ENCODE data around the gene IGF2R. TPM values are rescaled to one million over a fixed set of nuclear protein-coding genes. Genes with fewer than 3 reads are reported as not detected.

The IGF2R gene
- total RNA-seq, 4 donors from 2014 or later = 38.2 to 56.1 (median 52.0) TPM

DNA sequence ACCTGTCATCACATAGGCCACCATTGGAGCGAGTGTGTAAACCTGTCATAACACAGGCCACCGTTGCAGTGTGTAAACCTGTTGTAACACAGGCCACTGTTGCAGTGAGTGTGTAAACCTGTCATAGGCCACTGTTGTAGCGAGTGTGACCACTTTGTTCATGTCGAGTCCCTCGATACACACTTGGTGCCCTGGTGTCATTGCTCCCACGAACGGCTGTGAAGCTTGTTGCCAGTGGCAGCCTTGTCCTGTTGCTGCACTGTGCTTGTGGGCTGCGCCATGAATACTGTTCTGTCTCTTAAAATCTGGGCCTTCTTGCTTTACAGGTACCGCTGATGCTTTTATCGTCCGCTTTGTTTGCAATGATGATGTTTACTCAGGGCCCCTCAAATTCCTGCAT lies 91.3 kb downstream of the IGF2R start:
- Histone ChIP-seq H3K9me3 (no peaks in the 10 kb centered on the region), H3K27me3 (no peaks in the 10 kb centered on the region), H3K36me3 (peaks cover 36 to 100% (median 62%) of the 10 kb centered on the region in 3 donors), H3K4me3 (no peak overlapping the region), H3K4me1 (no peaks in the 10 kb centered on the region), H3K27ac (no peak overlapping the region)
- WGBS, 2 donors = 91 to 93% methylated on average over 10 to 11 of the region's 11 CpGs
- DNase-seq = no peak
- intact Hi-C loops (cut with DNase I) = no loop called here
- TF ChIP-seq, protein P1, sequence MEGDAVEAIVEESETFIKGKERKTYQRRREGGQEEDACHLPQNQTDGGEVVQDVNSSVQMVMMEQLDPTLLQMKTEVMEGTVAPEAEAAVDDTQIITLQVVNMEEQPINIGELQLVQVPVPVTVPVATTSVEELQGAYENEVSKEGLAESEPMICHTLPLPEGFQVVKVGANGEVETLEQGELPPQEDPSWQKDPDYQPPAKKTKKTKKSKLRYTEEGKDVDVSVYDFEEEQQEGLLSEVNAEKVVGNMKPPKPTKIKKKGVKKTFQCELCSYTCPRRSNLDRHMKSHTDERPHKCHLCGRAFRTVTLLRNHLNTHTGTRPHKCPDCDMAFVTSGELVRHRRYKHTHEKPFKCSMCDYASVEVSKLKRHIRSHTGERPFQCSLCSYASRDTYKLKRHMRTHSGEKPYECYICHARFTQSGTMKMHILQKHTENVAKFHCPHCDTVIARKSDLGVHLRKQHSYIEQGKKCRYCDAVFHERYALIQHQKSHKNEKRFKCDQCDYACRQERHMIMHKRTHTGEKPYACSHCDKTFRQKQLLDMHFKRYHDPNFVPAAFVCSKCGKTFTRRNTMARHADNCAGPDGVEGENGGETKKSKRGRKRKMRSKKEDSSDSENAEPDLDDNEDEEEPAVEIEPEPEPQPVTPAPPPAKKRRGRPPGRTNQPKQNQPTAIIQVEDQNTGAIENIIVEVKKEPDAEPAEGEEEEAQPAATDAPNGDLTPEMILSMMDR (IDR thresholded peaks at IDR 0.05) = no peak
- no peak for TF ChIP-seq POLR2A (IDR thresholded peaks at IDR 0.05)

DNA sequence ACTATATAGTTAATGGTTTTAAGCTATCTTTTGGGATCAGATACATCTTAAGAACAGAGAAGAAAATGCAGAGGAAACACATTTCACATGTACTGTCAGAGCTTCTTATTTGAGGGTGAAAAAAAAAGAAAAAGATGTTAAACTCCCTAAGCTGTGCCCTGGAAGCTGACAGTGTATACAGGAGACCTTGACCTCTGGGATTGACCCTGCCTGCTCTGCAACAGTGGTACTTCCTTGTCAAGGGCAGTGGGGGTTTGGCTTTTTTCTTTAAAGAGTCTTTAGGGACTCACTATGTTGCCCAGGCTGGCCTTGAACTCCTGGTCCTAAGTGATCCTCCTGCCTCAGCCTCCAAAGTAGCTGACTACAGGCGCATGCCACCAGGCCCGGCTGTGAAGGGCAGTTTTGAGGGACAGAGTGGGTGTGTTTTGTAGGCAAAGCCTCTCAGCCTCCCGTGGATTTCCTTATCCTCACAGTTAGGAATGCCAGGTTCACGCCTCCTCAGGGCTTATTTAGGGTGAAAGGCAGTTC lies 92.1 kb downstream of the IGF2R start:
- Histone ChIP-seq H3K4me3 (no peak overlapping the region), H3K27me3 (no peaks in the 10 kb centered on the region), H3K27ac (no peak overlapping the region), H3K36me3 (peaks cover 37 to 100% (median 57%) of the 10 kb centered on the region in 3 donors), H3K4me1 (no peaks in the 10 kb centered on the region), H3K9me3 (no peaks in the 10 kb centered on the region)
- DNase-seq = no peak
- WGBS, 2 donors = 80 to 100% methylated on average over 1 to 4 of the region's 4 CpGs
- intact Hi-C loops (cut with DNase I) = no loop called here
- TF ChIP-seq POLR2A (IDR thresholded peaks at IDR 0.05) = no peak

DNA sequence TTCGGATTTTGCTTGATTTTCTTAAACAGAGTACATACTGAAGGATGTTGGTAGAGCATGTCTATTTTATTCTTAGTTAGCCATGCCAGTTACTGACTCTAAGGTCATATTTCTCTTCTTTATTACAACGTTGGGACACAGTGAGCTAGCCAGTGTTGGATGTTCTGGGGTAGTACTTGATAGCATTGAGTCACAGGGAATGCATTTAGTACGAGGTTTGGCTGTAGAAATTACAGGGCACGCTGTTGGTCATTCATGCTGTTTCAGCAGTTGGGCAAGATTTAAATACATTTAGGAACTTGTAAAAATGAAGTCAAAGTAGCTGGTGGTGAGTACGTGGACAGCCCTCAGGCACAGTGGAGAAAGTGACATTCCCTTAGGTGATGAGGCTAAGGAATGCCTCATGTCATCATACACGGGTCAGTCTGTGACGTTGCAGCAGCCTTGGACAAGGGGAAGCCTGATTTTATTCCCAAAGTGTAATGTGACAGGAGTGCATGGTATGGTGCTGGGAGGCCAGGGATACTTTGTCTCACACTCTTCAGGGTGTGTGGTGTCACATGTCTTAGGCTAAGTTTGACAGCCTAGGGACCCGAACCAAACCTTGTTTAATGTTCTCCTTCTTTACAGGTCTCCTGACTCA lies 95.0 kb downstream of the IGF2R start:
- no peak for TF ChIP-seq POLR2A (IDR thresholded peaks at IDR 0.05)
- TF ChIP-seq, protein P1 (IDR thresholded peaks at IDR 0.05) = no peak
- Histone ChIP-seq H3K4me3 (no peak overlapping the region), H3K27me3 (no peaks in the 10 kb centered on the region), H3K36me3 (peaks cover 32 to 100% (median 50%) of the 10 kb centered on the region in 3 donors), H3K27ac (no peak overlapping the region), H3K9me3 (no peaks in the 10 kb centered on the region), H3K4me1 (no peaks in the 10 kb centered on the region)
- DNase-seq = no peak
- intact Hi-C loops (cut with DNase I) = no loop called here
- WGBS, 2 donors = 85 to 88% methylated on average over 6 to 8 of the region's 8 CpGs

DNA sequence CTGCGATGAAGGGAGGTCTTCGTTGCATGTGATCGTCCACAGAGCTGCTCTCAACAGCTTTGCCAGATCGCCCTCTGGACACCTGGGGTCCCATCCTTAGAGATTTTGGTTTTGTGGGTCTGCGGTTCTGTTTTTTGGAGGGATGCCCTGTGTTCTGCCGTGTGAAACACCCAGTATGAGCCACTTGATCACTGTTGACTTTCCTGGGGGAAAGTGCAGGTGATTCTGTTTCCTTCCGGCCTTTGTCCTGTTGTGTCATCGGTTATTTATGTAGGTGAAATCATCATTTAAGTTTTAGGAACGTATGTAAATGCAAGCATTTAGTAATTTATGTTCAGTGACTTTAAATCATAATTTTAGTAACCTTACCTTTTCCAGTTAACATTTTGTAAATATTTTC lies 96.3 kb downstream of the IGF2R start:
- H3K27ac ChIP-seq = no peak overlapping the region
- peaks cover 32 to 100% (median 53%) of the 10 kb centered on the region in 3 donors for H3K36me3 ChIP-seq

DNA sequence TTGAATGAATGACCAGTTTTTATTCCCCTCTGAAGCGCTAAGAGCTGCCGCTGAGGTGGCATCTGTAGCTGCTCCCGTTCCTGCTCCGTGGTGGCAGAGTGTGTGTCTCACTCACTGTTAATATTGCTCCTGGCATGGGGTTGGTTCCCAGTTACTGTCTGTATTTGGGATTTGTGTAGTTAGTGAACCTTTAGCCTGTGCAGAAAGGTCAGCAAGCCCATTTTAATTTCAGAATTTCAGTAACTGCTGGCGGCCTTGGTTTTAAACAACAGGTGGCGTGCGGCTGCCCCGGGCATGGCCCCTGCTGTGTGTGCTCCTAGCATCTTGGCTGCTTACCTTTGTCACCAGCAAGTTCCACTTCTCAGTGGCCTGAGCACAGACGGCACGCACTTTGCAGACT lies 98.7 kb downstream of the IGF2R start:
- H3K4me1 ChIP-seq = no peaks in the 10 kb centered on the region
- TF ChIP-seq, protein P1 (IDR thresholded peaks at IDR 0.05) = no peak
- TF ChIP-seq POLR2A (IDR thresholded peaks at IDR 0.05) = no peak
- no peaks in the 10 kb centered on the region for H3K9me3 ChIP-seq
- DNase-seq = no peak
- 98 to 99% methylated on average over 10 of the region's 10 CpGs for WGBS, 2 donors
- no peak overlapping the region for H3K4me3 ChIP-seq
- H3K36me3 ChIP-seq = peaks cover 38 to 100% (median 53%) of the 10 kb centered on the region in 3 donors
- no peak overlapping the region for H3K27ac ChIP-seq
- intact Hi-C loops (cut with DNase I) = no loop called here
- no peaks in the 10 kb centered on the region for H3K27me3 ChIP-seq

More for the DNA sequence above, 96.3 kb downstream of the IGF2R start:
- no peaks in the 10 kb centered on the region for H3K9me3 ChIP-seq
- no peak overlapping the region for H3K4me3 ChIP-seq
- intact Hi-C loops (cut with DNase I) = no loop called here
- H3K27me3 ChIP-seq = no peaks in the 10 kb centered on the region
- no peak for DNase-seq
- TF ChIP-seq, protein P1 (IDR thresholded peaks at IDR 0.05) = no peak
- TF ChIP-seq POLR2A (IDR thresholded peaks at IDR 0.05) = no peak
- H3K4me1 ChIP-seq = no peaks in the 10 kb centered on the region
- 89 to 90% methylated on average over 5 to 9 of the region's 9 CpGs for WGBS, 2 donors

All from esophagus squamous epithelium (tissue), 5 donors.